Measurements from ENCODE around the gene STRIP1.

GRCh38 chr1:110086961-110087360 lies 52.5 kb downstream of the STRIP1 start:
- TF ChIP-seq CTCF (conservative IDR thresholded peaks at IDR 0.05 in 1 of 2, IDR thresholded peaks at IDR 0.05 in 1 of 2; ENCODE audit: low read depth in 1 of 2, low read length in 2 of 2) (no peak), EZH2 (IDR thresholded peaks at IDR 0.05; ENCODE audit: low read length, missing control alignments) (no peak)

Data from fibroblast of lung (primary cell).